HCT116 (cell line): Measurements from ENCODE around the gene QRICH2. TPM values are rescaled to one million over a fixed set of nuclear protein-coding genes. Genes with fewer than 3 reads are reported as not detected.
A peak's percentile ranks its signal among the peaks of the same experiment; 100 is the strongest.

ENCODE experiments used
- ATAC-seq: fragments of 200-7000 bp; cut with Tn5 transposase; 2 replicates; pipeline ENCODE4 v1.9.1; 2020; ENCODE audit warnings: mild to moderate bottlenecking, moderate library complexity
- BruUV-seq: library from RNA; stranded (reverse); fragments of 400-500 nt; replicated peaks from 2 replicates; lab custom pipeline; 2021; lab: Mats Ljungman, UMichigan
- CTCF ChIA-PET: fragments of 300-600 bp; sonication (Branson Sonifier 250); formaldehyde crosslinking; loops from one replicate; lab custom pipeline; 2021; ENCODE audit warnings: antibody characterized with exemption; lab: Charles Lee
- POLR2A ChIA-PET: fragments of 300-600, 350-600 bp; sonication (Branson Sonifier 250); formaldehyde crosslinking; loops from one replicate; lab custom pipeline; 2021; ENCODE audit warnings: antibody characterized with exemption; lab: Charles Lee
- RAD21 ChIA-PET, 2 experiments: fragments of 300-600 bp; sonication (Branson Sonifier 250); formaldehyde crosslinking; loops; one replicate each; lab custom pipeline; 2023; ENCODE audit warnings: low total read pairs in 2 of 2; ENCODE audit not compliant: uncharacterized antibody in 2 of 2, unreplicated experiment in 2 of 2, low non-redundant PET in 1 of 2; lab: Charles Lee
- DNase-seq: peaks from one replicate; pipeline ENCODE4 v3.0.0-alpha.2; 2010; ENCODE audit warnings: low read depth, low spot score
- H2AFZ ChIP-seq: fragments of 200-600 bp; shearing (Covaris generic), sonication (generic); 2 replicates; pipeline ENCODE4 v1.6.1; 2017; ENCODE audit warnings: low read depth, mixed run types, mixed read lengths, antibody characterized with exemption, low read length; ENCODE audit not compliant: poor library complexity, severe bottlenecking
- H3K27ac ChIP-seq: 2 replicates; pipeline ENCODE4 v1.5.1; 2012; ENCODE audit warnings: low read depth, low read length
- H3K27me3 ChIP-seq: fragments of 200-600 bp; sonication (generic); 2 replicates; pipeline ENCODE4 v1.6.1; 2016; ENCODE audit warnings: mixed run types, low read length, mixed read lengths; ENCODE audit not compliant: insufficient read depth
- H3K36me3 ChIP-seq, 2 experiments: fragments of 200-500 bp in 1 of 2; fragments of 200-600 bp in 1 of 2; sonication (Bioruptor generic) in 1 of 2; sonication (generic) in 1 of 2; 2 replicates each; pipeline versions ENCODE4 v1.5.1 to v1.6.1; 2014 to 2016; ENCODE audit warnings: low read length in 2 of 2, inconsistent platforms in 1 of 2, mixed read lengths in 1 of 2, mixed run types in 1 of 2; ENCODE audit not compliant: insufficient read depth in 2 of 2, control insufficient read depth in 1 of 2
- H3K4me1 ChIP-seq, 2 experiments: fragments of 200-600 bp in 1 of 2; sonication (generic) in 1 of 2; 2 replicates each; pipeline versions ENCODE4 v1.5.1 to v1.6.1; 2012 to 2017; ENCODE audit warnings: low read length in 2 of 2, inconsistent platforms in 1 of 2, mild to moderate bottlenecking in 1 of 2, mixed read lengths in 1 of 2, mixed run types in 1 of 2, moderate library complexity in 1 of 2; ENCODE audit not compliant: insufficient read depth in 2 of 2, control insufficient read depth in 1 of 2
- H3K4me2 ChIP-seq: fragments of 200-600 bp; sonication (generic); 2 replicates; pipeline ENCODE4 v1.6.1; 2017; ENCODE audit warnings: mixed run types, low read length, mixed read lengths
- H3K4me3 ChIP-seq, 2 experiments: fragments of 200-600 bp in 1 of 2; sonication (generic) in 1 of 2; replicated peaks in 1 of 2; 2 replicates each; pipeline ENCODE4 v1.5.1; 2011 to 2016; ENCODE audit warnings: low read length in 2 of 2, control low read depth in 1 of 2, low read depth in 1 of 2, mild to moderate bottlenecking in 1 of 2, mixed read lengths in 1 of 2, mixed run types in 1 of 2
- H3K79me2 ChIP-seq: fragments of 200-600 bp; sonication (generic); 2 replicates; pipeline ENCODE4 v1.6.1; 2017; ENCODE audit warnings: mild to moderate bottlenecking, mixed run types, low read length, moderate library complexity, mixed read lengths; ENCODE audit not compliant: insufficient read depth
- H3K9ac ChIP-seq: fragments of 200-600 bp; sonication (generic); 2 replicates; pipeline ENCODE4 v1.6.1; 2016; ENCODE audit warnings: low read length, mixed read lengths
- H3K9me2 ChIP-seq: fragments of 200-600 bp; sonication (generic), shearing (Covaris generic); 2 replicates; pipeline ENCODE4 v1.6.1; 2017; ENCODE audit warnings: mixed run types, mild to moderate bottlenecking, moderate library complexity; ENCODE audit not compliant: insufficient read depth
- H3K9me3 ChIP-seq, 2 experiments: fragments of 200-500 bp in 1 of 2; fragments of 200-600 bp in 1 of 2; sonication (Bioruptor generic) in 1 of 2; sonication (generic) in 1 of 2; 2 replicates each; pipeline ENCODE4 v1.6.1; 2014 to 2017; ENCODE audit warnings: low read length in 2 of 2, mixed read lengths in 2 of 2, inconsistent platforms in 1 of 2, low read depth in 1 of 2, mild to moderate bottlenecking in 1 of 2, mixed run types in 1 of 2, moderate library complexity in 1 of 2; ENCODE audit not compliant: control insufficient read depth in 1 of 2, insufficient read depth in 1 of 2
- H4K20me1 ChIP-seq: fragments of 200-600 bp; sonication (generic), shearing (Covaris generic); 2 replicates; pipeline ENCODE4 v1.6.1; 2017; ENCODE audit warnings: mixed run types, mild to moderate bottlenecking, moderate library complexity; ENCODE audit not compliant: insufficient read depth
- CBX3 ChIP-seq: IDR thresholded peaks from 2 replicates; pipeline ENCODE4 v1.6.1; 2012; ENCODE audit warnings: low read depth
- CEBPB ChIP-seq: IDR thresholded peaks from 2 replicates; pipeline ENCODE4 v1.6.1; 2012; ENCODE audit warnings: low read depth
- EGR1 ChIP-seq: IDR thresholded peaks from 2 replicates; pipeline ENCODE4 v1.6.1; 2012; ENCODE audit warnings: low read depth
- ELF1 ChIP-seq: IDR thresholded peaks from 2 replicates; pipeline ENCODE4 v1.6.1; 2012; ENCODE audit warnings: low read depth, borderline replicate concordance
- FOSL1 ChIP-seq: IDR thresholded peaks from 2 replicates; pipeline ENCODE4 v1.6.1; 2012; ENCODE audit warnings: low read depth
- JUND ChIP-seq: IDR thresholded peaks from 2 replicates; pipeline ENCODE4 v1.6.1; 2012
- POLR2A ChIP-seq: IDR thresholded peaks from 2 replicates; pipeline ENCODE4 v1.7.0; 2011; ENCODE audit warnings: borderline replicate concordance; ENCODE audit not compliant: insufficient read depth, insufficient read length; ENCODE audit errors: extremely low read depth
- POLR2AphosphoS5 ChIP-seq: IDR thresholded peaks from 2 replicates; pipeline ENCODE4 v1.6.1; 2011; ENCODE audit warnings: mild to moderate bottlenecking, low read depth, low read length, moderate library complexity
- RAD21 ChIP-seq: IDR thresholded peaks from 2 replicates; pipeline ENCODE4 v1.6.1; 2012; ENCODE audit warnings: low read depth, mild to moderate bottlenecking
- REST ChIP-seq: IDR thresholded peaks from 2 replicates; pipeline ENCODE4 v1.6.1; 2012; ENCODE audit warnings: low read depth
- SIN3A ChIP-seq: IDR thresholded peaks from 2 replicates; pipeline ENCODE4 v1.6.1; 2012; ENCODE audit warnings: low read depth
- TCF7L2 ChIP-seq: IDR thresholded peaks from 2 replicates; pipeline ENCODE4 v1.7.0; 2011; ENCODE audit warnings: borderline replicate concordance, inconsistent platforms; ENCODE audit not compliant: insufficient read depth, insufficient read length; ENCODE audit errors: extremely low read depth
- ZBTB33 ChIP-seq: IDR thresholded peaks from 2 replicates; pipeline ENCODE4 v1.6.1; 2011; ENCODE audit warnings: mild to moderate bottlenecking, low read length, moderate library complexity; ENCODE audit not compliant: insufficient replicate concordance; ENCODE audit errors: extremely low read depth
- ZNF274 ChIP-seq: fragments of 200-500 bp; sonication (Bioruptor generic); IDR thresholded peaks from 2 replicates; pipeline ENCODE4 v1.6.1; 2014; ENCODE audit warnings: mild to moderate bottlenecking, low read depth, low read length, inconsistent platforms
- intact Hi-C: fragments of 100-400 bp; cut with micrococcal nuclease; formaldehyde crosslinking; loops from 2 replicates; pipeline ENCODE4 v1.10.0; 2022
- total RNA-seq: library from RNA; stranded (reverse); gene quantifications from one replicate; pipeline ENCODE4 v1.2.1, GENCODE V29; 2021; ENCODE audit not compliant: unreplicated experiment
- TF ChIP-seq, protein P1 (sequence below), 3 experiments: fragments of 200-600 bp in 1 of 3; sonication (generic) in 1 of 3; IDR thresholded peaks in 2 of 3; conservative IDR thresholded peaks in 1 of 3; 2 replicates each; pipeline ENCODE4 v1.5.1; 2012 to 2017; ENCODE audit warnings: low read depth in 2 of 3, low read length in 2 of 3, antibody characterized with exemption in 1 of 3, borderline replicate concordance in 1 of 3, control low read depth in 1 of 3, mild to moderate bottlenecking in 1 of 3, mixed read lengths in 1 of 3, mixed run types in 1 of 3, moderate library complexity in 1 of 3; ENCODE audit not compliant: insufficient read depth in 1 of 3
- TF ChIP-seq, protein P2 (sequence below): IDR thresholded peaks from 2 replicates; pipeline ENCODE4 v1.6.1; 2012

The QRICH2 gene
- total RNA-seq, 1 experiment from 2014 or later: 4.9 TPM

DNA sequence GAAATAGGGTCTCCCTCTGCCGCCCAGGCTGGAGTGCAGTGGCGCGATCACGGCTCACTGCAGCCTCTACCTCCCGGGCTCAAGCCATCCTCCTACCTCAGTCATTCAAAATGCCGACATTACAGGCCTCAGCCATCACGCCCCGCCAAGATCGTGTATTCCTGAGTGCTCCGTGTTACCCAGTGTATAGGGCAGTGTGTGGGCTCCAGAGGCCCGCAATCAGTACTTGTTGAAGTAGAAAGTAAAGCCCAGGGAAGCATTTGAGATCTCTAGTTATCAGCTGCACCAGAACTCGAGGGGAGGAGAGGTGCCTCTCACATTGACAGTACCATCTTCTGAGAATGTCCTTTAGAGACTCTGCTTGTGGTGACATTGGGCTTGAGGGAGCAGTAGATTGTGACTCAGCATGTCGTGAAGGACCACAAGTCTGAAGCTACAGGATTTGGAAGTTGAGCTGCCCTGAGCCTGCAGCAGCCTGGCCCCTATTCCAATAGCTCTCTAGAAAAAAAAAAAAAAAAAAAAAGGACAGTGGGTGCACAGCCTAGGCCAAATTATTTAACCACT, 46.8 kb upstream of the QRICH2 start:
- Histone ChIP-seq H3K4me1 (peaks cover 0 to 23% of the 10 kb centered on the region in 2 experiments; a peak in 2 of 4 replicates), H3K4me3 (peak overlapping the region; percentile 93 to 99; a peak in 3 of 4 replicates)

More for the DNA sequence above, 46.8 kb upstream of the QRICH2 start:
- H3K27me3 ChIP-seq: no peaks in the 10 kb centered on the region
- no TSS peak for BruUV-seq
- H3K27ac ChIP-seq: peak overlapping the region; percentile 3; the same call in 1 of the 2 replicates
- ChIA-PET POLR2A (interaction anchor here (0.9 to 1.2 kb wide), 3 partner anchors 11 to 144 kb away, joined by 3 to 4 read pairs (median 3); no protein-coding TSS in a partner anchor), CTCF (interaction anchor here (0.8 to 2.4 kb wide), 5 partner anchors 10 to 43 kb away, joined by 3 to 22 read pairs (median 6); no protein-coding TSS in a partner anchor), RAD21 (no interaction called here)
- TF ChIP-seq TCF7L2 (no peak), ZNF274 (no peak), ELF1 (no peak), POLR2AphosphoS5 (no peak), CEBPB (no peak), FOSL1 (no peak), CBX3 (no peak), RAD21 (no peak), ZBTB33 (no peak), SIN3A (no peak), JUND (no peak), EGR1 (no peak), POLR2A (no peak), REST (no peak)
- TF ChIP-seq, protein P1, sequence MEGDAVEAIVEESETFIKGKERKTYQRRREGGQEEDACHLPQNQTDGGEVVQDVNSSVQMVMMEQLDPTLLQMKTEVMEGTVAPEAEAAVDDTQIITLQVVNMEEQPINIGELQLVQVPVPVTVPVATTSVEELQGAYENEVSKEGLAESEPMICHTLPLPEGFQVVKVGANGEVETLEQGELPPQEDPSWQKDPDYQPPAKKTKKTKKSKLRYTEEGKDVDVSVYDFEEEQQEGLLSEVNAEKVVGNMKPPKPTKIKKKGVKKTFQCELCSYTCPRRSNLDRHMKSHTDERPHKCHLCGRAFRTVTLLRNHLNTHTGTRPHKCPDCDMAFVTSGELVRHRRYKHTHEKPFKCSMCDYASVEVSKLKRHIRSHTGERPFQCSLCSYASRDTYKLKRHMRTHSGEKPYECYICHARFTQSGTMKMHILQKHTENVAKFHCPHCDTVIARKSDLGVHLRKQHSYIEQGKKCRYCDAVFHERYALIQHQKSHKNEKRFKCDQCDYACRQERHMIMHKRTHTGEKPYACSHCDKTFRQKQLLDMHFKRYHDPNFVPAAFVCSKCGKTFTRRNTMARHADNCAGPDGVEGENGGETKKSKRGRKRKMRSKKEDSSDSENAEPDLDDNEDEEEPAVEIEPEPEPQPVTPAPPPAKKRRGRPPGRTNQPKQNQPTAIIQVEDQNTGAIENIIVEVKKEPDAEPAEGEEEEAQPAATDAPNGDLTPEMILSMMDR (IDR thresholded peaks at IDR 0.05 in 2 of 3, conservative IDR thresholded peaks at IDR 0.05 in 1 of 3; ENCODE audit: borderline replicate concordance in 1 of 3, insufficient read depth in 1 of 3, low read depth in 2 of 3, low read length in 2 of 3): no peak
- TF ChIP-seq, protein P2, sequence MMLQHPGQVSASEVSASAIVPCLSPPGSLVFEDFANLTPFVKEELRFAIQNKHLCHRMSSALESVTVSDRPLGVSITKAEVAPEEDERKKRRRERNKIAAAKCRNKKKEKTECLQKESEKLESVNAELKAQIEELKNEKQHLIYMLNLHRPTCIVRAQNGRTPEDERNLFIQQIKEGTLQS: no peak
- H3K9me3 ChIP-seq: no peaks in the 10 kb centered on the region
- 0 out of 2 replicates have a peak overlapping the region, but pooled peaks have one; percentile 1 for H3K9ac ChIP-seq
- intact Hi-C loops: loop anchor here (5.0 kb wide), 1 partner anchor 32 kb away; no protein-coding TSS in a partner anchor
- H3K4me2 ChIP-seq: peak overlapping the region; percentile 82
- no peaks in the 10 kb centered on the region for H3K36me3 ChIP-seq
- no peak for ATAC-seq
- H3K9me2 ChIP-seq: no peaks in the 10 kb centered on the region
- no peak for DNase-seq
- no peaks in the 10 kb centered on the region for H4K20me1 ChIP-seq
- H3K79me2 ChIP-seq: peaks cover 33% of the 10 kb centered on the region
- no peak overlapping the region for H2AFZ ChIP-seq
